ENCODE measurements around the gene DOCK11.
"Not testable (repeated sequence)": the region's sequence is repeated elsewhere in the genome, so short reads cannot be mapped to it uniquely, and the experiment has no call there.

The DOCK11 gene

DNA sequence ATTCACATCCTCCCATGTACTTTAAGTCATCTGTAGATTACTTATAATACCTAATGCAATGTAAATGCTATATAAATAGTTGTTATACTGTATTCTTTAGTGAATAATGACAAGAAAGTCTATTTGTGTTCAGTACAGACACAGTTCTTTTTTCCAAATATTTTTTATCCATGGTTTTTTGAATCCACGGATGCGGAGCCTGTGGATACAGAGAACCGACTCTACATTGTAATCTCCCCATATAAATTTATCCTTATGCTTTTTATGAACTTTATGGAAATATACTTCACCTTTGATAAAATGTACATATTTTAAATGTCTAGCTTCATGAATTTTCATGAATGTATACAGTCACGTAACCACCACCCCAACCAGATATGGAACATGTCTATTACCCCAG, 88.2 kb downstream of the DOCK11 start:
- H3K4me3 ChIP-seq (ENCODE audit: low read length) = no peak overlapping the region
- TF ChIP-seq, protein P1, sequence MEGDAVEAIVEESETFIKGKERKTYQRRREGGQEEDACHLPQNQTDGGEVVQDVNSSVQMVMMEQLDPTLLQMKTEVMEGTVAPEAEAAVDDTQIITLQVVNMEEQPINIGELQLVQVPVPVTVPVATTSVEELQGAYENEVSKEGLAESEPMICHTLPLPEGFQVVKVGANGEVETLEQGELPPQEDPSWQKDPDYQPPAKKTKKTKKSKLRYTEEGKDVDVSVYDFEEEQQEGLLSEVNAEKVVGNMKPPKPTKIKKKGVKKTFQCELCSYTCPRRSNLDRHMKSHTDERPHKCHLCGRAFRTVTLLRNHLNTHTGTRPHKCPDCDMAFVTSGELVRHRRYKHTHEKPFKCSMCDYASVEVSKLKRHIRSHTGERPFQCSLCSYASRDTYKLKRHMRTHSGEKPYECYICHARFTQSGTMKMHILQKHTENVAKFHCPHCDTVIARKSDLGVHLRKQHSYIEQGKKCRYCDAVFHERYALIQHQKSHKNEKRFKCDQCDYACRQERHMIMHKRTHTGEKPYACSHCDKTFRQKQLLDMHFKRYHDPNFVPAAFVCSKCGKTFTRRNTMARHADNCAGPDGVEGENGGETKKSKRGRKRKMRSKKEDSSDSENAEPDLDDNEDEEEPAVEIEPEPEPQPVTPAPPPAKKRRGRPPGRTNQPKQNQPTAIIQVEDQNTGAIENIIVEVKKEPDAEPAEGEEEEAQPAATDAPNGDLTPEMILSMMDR (IDR thresholded peaks at IDR 0.05; ENCODE audit: insufficient read depth, low read depth, low read length, missing control alignments) = no peak
- DNase-seq (ENCODE audit: low read depth) = no peak

GRCh38 chrX:118585296-118585695, 89.7 kb downstream of the DOCK11 start:
- TF ChIP-seq, protein P1 (IDR thresholded peaks at IDR 0.05; ENCODE audit: insufficient read depth, low read depth, low read length, missing control alignments) = no peak
- H3K4me3 ChIP-seq (ENCODE audit: low read length) = no peak overlapping the region
- DNase-seq (ENCODE audit: low read depth) = no peak

- not testable (repeated sequence) for DNase-seq (ENCODE audit: low read depth)
Measured at GRCh38 chrX:118586206-118586605, 90.6 kb downstream of the DOCK11 start.

GRCh38 chrX:118588715-118589114, 93.1 kb downstream of the DOCK11 start:
- no peak overlapping the region for H3K4me3 ChIP-seq (ENCODE audit: low read length)
- no peak for DNase-seq (ENCODE audit: low read depth)
- TF ChIP-seq, protein P1 (IDR thresholded peaks at IDR 0.05; ENCODE audit: insufficient read depth, low read depth, low read length, missing control alignments) = no peak

More at GRCh38 chrX:118586206-118586605, 90.6 kb downstream of the DOCK11 start:
- H3K4me3 ChIP-seq (ENCODE audit: low read length) = not testable (repeated sequence)

GRCh38 chrX:118589227-118589626, 93.6 kb downstream of the DOCK11 start:
- H3K4me3 ChIP-seq (ENCODE audit: low read length) = no peak overlapping the region
- TF ChIP-seq, protein P1 (IDR thresholded peaks at IDR 0.05; ENCODE audit: insufficient read depth, low read depth, low read length, missing control alignments) = no peak
- no peak for DNase-seq (ENCODE audit: low read depth)

GRCh38 chrX:118593407-118593806, 97.8 kb downstream of the DOCK11 start:
- TF ChIP-seq, protein P1 (IDR thresholded peaks at IDR 0.05; ENCODE audit: insufficient read depth, low read depth, low read length, missing control alignments) = no peak
- no peak for DNase-seq (ENCODE audit: low read depth)
- no peak overlapping the region for H3K4me3 ChIP-seq (ENCODE audit: low read length)

DNA sequence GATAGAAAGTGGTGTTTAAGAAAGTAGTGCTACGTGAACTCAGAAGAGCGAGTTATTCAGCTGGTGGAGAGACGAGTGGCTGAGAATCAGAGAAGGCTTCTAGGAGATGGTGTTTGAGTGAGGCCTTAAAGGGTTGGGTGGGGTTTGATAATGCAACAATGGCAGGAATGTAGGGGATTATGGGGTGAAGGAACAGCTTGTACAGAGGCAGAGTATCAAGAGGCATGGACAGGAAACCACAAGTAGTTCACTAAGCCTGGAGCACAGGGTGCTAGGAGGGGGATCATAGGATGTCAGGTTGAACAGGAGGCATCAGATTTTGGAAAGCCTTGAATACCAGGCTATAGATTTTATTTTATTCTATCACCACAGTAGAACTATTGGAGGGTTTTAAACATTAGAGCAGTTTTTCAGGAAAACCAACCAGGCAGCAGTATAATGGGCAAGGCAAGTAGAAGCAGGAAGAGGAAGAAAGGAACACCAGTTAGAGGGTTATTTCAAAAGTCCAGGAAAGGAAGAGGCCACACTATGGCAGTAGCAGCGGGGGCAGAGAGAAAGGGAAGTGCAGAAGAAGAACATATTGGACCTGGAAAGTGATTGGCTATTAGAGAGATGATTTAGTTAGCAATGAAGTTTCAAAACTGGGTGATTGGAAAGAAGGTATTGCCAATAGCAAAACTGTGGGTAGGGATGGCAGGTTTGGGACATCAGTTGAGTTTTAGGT, 99.2 kb downstream of the DOCK11 start:
- H3K4me3 ChIP-seq (ENCODE audit: low read length) = no peak overlapping the region
- TF ChIP-seq, protein P1 (IDR thresholded peaks at IDR 0.05; ENCODE audit: insufficient read depth, low read depth, low read length, missing control alignments) = no peak
- DNase-seq (ENCODE audit: low read depth) = no peak
